Ishikawa (cell line): ENCODE results near the gene KNTC1.

Source experiments
- TEAD4 ChIP-seq: IDR thresholded peaks from 2 replicates; pipeline ENCODE4 v1.6.1; 2012
- YY1 ChIP-seq: IDR thresholded peaks from 2 replicates; pipeline ENCODE4 v1.6.1; 2012; ENCODE audit warnings: low read depth

DNA sequence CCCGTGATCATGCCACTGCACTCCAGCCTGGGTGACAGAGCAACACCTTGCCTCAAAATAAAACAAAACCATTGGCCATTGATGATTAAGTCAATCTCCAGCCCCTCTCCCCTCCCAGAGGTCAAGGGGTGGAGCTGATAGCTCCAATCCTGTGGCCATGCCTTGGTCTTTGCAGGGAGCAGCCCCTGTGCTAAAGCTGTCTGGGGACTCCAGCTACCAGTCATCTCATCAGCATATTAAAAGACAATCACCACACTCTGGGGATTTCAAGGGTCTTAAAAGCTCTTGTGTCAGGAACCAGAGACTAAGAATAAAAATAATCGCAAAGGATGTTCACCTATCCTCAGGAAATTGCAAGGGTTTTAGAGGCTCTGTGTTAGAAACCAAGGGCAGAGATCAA lies 145.5 kb downstream of the KNTC1 start:
- TF ChIP-seq YY1 (no peak), TEAD4 (no peak)
